GM04504 (cell line): ENCODE measurements around the gene HLF.

ENCODE experiments used
- DNase-seq: peaks from one replicate; pipeline ENCODE4 v3.0.0-alpha.2; 2012; ENCODE audit warnings: low read depth

HLF gene

DNA sequence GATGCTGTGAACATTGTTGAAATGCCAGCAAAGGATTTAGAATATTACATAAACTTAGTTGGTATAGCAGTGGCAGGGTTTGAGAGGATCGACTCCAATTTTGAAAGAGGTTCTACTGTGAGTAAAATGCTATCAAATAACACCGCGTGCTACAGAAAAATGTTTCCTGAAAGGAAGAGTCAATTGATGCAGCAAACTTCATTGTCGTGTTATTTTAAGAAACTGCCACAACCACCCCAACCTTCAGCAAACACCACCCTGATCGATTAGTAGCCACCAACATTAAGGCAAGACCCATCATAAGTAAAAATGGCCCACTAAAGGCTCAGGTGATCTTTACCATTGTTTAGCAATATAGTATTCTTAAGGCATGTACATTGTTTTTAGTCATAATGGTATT, 27.3 kb downstream of the HLF start:
- DNase-seq: no peak

DNA sequence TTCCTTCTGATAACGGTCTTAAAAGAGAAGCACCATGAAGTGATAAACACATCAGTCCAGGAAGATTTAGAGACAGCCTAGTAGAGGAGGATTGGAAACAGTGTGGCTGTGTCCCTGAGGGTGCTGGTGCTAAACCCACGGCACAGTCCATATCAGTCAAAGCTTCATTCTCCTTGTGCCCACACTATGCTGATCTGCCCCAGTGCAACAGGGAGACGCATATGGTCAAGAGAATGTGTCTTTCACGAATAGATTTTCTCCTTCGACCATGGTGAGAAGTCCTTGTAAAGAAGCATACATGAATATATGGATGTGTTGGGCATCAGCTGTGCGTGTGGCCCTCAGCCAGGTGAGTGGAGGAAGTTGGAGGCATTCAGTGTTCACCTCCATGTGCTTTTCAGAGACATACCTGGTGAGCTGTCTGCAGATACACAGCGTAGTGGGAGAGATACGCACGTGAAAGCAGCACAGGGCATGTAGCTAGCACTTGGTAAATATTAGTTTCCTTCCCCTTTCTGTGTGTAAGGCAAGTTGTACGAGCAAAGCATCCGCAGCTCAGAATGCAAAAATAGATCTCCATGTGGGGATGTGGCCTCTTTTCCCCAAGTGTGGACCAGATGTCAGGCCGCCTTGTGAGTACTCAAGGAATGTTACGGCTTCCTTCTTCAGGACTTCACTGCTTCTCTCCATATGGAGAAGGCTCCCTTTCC, 29.4 kb downstream of the HLF start:
- peak; percentile 42 for DNase-seq

DNA sequence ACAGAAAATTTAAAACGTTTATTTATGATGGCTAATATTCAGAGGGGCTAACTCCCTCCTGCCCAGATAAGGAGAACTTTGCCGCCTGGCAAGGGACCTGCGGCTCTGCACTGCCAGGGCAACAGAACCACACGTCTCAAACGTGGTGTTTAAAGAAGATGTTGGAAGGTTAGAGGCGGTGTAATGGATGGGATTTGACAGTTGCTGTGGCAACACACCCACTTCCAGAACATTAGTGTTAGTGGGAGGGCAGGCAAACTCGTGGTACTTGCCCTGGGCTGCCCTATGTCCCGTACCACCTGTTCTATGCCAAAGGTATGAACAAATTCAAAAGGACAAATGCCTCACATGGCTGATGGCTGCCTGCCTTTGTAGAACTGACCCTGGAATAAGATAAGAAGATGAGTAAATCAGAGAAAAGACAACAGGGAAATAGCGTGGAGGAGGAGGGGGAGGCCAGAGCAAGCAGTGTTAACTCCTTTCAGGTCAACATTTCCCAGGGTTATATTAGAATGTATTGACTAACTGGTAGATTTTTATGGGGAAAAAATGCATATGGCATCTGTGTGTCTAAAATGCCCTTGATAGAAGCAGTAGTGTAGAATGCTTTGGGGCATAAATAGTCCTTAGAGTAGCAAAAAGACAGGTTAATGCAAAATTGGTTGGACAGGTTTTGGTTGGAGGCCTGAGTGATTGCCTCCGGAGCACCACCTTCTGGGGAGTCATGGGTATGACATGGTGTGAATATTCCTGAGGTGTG, 30.8 kb downstream of the HLF start:
- no peak for DNase-seq

DNA sequence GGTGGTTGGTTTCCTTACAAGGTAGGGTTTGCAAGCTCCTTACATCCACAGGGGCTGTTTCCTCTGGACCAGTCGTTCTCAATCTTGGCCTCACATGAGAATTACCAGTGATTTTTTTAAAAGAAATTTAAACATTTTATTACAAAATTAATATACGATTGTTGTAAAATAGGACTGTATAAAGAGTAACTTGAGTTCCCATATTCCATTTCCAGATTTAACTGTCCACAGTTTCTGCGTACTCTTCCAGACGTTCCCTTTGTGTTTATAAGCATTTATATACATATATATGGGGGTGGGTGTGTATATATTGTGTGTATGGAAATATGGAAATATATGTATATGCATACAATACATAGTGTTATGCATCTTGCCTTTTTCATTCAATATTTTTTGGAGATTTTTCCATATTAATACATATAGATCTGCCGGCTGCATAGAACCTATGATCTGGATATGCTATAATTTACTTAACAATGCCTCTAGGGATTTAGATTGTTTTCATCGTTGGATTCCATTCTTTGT, 31.5 kb downstream of the HLF start:
- no peak for DNase-seq

DNA sequence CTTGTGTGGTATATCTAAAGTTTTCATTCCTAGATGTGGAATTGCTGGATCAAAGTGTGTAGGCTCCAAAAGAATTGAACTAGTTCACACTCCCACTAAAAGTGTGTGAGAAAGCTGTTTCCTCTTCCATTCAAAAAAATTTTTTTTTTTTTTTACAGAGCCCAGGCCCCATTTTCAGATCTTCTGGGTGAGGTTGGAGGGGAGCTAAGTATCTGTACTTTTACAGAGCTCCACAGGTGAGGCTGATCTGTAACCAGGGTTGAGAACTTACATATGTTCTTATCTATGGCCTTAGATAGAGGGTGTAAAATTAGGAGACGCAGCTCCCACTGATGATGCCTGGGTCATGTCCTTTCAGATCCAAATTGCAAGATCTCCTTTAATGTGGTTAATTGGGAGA, 31.9 kb downstream of the HLF start:
- no peak for DNase-seq

DNA sequence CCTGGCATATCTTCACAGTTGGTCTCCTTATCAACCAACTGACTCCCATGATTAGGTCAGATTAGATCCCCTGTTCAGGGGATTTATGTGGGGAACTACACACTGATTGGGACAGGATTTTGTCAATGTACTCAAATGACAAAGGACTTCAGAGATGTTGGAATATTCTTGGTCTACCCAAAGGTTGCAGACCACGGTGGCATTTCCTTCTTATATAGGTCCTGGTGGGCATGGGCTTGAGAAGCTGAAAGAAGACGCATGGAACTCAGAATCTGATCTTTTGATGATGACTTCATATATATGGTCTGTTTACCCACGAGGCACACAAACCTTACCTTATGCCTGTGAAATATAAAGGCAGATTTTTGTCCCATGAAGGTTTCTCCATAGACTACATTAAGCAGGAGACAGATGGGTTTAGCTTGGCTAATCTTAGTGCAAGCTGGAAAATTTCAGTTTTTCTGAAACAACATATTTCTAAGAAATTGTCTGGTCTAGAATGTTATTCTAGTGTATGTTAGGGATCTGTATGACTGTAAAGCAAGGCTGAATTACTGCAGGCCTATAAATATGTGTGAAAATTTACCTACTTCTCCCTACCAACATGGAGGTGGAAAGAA, 33.5 kb downstream of the HLF start:
- DNase-seq: no peak

DNA sequence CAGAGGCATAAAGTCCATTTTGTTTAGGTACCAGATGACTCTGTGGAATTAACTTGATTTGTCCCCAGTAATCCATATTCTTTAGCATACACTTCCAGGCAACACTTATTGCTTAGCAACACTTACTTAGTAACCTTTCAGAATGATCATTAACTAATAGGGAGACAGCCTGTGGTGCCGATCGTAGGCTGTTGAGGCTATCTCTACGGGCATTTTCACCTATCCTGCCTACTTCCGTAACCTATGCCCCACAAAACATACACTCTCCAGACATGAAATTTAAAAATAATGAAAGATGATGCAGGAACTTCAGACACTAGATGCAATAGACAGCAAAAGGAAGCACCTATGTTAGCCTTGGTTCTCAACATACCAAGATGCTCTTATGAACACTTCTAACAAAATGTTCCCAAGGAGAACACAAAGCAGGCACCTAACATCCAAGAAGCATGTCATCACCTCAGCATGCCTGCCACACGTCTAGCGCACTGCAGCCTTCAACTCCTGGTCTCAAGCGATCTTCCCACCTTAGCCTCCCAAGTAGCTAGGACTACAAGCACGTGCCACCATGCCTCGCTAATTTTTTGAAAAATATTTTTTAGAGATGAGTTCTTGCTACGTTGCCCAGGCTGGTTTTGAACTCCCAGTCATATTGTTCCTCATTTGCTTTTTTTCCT, 34.5 kb downstream of the HLF start:
- no peak for DNase-seq

DNA sequence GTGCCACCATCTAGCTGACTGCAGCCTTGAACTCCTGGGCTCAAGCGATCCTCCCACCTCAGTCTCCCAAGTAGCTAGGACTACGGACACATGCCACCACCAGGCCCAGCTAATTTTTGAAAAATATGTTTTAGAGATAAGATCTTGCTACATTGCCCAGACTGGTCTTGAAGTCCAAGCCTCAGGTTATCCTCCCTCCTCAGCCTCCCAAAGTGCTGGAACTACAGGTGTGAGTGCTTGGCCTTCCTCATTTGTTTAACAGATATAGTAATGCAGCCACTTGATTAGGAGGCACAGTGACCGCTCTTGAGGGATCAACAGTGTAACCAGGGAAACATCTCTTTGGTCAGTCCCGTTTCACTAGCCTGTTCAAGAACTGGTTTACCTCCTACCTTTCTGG, 35.1 kb downstream of the HLF start:
- DNase-seq: no peak

DNA sequence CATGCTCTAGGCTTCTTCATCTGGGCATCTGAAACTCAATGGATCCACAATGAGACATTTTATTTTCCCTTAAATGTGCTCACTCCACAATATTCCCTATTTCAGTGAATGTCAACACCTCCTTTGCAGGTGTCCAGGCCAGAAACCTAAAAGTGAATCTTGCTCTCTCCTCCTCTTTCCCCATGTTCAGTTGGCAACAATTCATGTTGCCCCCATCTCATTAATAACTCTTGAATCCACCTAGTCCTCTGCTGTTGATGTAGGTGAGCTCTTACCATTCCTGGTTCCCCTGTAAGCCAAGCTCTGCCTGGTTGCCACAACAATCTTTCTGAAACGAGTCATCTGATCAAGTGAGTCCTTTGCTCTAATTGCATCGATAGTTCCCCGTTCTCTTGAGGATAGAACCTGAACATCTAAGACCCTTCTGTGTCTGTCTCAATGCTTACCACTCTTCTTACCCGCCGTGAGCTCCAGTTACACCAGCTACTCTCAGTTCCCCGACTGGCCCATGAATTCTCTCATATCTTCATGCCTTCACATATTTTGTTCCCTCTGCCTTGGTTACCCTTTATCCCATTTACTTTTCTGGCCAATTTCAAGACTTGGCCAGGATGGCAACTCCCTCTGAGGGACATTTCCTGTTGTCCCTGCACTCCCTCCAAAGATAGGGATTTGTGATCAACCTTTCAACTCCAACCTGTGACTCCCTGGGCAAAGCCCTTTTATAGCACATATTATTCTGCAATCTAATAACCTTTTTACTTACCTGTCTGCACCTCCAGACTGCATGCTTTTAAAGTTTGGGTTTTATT, 35.9 kb downstream of the HLF start:
- no peak for DNase-seq

DNA sequence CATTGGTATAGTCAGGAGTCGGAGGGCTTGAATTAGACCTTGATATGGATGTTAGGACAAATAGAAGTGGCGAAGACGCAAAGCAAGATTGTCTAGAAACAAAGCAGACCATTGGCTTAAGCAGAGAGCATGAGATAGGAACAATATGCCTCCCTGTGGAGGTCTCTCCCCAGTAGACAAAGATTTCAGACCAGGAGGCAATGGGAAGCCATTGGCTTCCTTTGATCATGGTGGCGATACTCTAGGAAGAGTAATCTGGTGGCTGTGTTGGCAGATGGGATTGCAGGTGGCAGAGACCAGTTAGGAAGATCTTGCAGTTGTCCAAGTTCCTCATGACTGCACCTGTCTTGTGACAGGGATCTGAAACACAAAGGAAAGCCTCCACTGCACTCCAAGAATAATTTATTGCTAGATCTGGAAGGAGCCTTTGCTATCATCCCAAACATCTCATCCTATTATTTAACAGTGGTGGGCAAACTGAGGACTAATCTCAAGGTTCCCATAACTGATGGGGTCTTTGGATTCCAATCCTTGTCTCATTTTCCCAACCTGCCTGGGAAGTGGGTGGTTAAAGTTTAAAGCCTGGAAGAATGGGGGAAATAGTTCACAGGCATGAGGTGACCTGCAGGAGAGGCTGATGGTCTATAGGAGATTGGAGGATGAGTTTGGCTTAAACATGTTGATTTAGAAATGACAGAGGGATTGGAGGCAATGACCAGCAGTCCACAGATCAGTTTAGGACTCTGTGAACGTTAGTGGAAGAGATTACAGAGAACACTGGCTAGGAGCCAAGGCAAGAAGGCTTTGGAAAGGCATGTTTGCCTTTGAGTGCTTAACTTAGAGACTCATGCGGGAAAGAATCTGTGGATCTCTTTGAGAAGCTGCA, 37.0 kb downstream of the HLF start:
- no peak for DNase-seq

DNA sequence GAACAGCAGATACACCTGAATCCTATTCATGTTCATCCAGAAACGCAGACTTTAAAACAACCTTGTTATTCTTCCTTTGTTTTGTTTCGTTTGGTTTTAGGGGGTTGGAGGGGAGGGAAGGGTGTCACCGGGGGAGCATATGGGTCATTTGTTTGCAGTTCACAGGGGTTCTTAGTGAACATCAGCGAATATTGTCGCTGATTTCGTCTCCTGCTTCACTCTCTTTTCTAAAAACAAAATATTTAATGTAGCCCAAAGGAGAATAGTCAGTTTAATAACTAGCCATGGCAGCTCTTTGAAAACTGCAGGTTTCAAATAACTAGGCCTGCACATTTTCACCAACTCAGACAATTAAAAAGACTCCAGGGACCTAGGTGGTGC, 37.6 kb downstream of the HLF start:
- DNase-seq: no peak

DNA sequence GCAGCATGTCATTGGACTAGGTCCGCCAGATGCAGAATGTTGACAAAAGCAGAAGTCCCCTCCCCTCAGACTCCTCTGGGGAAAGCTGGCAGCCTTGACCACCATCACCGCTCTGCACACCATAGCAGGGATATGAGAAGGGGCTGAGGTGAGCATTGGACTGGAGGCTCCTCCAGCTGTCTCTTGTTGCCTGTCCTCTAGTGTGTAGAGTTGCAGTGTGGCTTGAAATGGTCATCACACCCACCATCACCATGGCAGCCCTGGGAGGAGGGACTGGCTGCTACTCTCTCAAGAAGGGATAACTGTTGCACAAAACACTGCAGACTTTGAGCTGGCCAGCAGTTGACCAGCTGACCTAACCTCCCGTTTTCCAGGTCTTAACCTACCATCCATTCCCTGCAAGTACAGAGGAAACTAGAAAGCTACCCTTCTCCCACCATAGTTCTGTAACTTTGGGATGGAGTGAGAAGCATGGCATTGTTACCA, 38.3 kb downstream of the HLF start:
- DNase-seq: no peak

DNA sequence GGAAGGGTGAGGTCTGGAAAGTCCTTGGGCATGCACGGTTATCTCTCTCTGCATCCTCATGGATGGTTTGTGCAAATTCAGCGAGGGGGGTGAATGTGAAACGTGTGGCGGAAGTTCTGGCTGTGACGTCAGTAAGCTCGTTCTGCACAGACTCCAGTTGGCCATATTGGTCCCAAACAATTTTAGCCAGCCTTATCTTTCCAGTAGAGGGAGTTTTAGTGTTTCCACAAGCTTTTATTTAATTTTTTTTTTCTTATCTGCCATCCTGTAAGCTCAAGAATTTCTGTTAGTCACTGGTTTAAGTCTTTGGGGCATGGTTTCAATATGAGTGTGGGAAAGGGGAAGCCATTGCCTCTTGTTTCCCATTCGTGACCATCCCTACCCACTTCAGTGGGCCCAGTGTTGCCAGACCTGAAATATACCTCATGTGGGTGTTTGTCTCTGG, 39.0 kb downstream of the HLF start:
- DNase-seq: no peak

DNA sequence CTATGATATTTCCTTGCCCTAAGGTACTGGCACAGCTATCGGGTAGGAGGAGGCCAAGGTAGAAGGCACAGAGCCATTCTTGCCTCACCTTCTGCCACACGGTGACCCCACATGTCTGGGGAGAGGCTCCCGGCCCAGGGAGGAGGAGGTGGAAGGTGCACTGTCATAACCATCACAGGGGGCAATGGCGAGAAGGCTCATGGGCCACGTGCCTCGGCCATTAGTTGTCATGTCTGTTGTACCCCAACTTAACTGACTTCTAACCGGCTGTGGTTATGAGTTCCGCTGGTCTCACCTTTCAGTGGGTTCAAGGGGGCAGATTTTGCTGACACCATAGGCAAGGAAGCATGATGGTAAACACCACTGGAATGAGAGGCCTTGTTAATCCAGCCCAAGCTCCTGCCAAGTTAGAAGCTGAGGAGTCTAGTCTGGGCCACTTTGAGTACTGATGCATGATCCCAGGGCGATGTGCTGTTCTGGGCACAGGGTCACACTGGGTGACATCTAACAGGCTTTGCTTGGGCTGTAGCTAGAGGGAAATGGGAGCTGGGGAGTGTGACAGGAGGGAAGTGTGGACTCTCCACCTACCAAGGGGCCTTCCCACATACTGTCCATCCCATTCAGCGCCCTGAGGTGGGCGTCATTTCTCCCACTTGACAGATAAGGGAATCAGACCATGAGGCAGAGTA, 39.6 kb downstream of the HLF start:
- DNase-seq: no peak

DNA sequence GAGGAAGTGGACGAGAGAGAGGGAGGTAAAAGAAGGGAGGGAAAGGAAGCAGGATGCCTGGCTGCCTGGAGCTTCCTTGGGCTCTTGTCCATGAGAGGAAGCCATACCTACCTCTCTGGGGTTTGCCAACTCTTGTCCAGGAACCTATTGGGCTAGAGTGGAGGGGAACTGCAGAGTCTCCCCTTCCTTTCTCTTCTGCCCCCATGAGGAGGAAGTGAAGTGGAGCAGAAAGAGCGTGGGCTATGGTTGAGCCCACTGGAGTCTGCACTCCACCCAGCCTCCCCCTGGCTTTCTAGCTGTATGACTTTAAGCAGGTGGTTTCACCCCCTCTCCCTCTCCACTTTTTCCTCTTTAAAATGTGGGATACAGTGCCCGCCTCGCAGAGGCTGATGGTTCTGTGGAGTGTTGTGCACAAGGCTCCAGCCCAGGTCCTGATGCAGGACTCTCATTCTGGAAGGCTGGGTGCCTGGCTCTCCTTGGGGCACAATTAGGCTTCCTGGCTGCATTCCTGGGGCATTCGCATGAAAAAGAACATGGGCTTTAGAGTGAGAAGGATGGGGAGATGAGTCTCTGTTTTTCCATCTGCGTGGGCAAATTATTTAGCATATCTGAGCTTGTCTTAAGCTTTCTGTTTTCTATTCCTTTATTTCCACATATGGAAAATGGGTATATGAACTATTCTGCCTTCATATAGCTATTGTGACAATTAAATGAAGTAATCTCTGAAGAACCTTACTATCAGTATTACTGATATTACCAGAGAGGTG, 40.7 kb downstream of the HLF start:
- no peak for DNase-seq

DNA sequence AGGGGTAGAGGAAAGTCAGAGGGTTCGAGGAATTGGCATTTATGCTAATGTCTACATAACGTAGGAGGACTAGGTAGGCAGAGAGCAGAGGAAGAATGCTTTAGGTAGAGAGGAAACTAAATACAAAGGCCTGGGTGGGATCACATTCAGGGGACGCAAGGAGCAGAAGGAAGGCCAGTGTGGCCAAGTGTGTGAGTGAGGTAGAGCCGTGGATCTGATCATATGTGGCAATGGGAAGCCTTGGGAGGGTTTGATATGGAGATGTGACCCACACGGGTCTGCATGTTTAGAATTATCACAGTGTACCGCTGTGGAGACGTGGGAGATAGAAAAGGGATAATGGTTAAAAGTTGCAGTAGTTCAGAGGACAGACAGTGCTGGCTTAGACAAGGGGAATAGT, 43.1 kb downstream of the HLF start:
- no peak for DNase-seq

DNA sequence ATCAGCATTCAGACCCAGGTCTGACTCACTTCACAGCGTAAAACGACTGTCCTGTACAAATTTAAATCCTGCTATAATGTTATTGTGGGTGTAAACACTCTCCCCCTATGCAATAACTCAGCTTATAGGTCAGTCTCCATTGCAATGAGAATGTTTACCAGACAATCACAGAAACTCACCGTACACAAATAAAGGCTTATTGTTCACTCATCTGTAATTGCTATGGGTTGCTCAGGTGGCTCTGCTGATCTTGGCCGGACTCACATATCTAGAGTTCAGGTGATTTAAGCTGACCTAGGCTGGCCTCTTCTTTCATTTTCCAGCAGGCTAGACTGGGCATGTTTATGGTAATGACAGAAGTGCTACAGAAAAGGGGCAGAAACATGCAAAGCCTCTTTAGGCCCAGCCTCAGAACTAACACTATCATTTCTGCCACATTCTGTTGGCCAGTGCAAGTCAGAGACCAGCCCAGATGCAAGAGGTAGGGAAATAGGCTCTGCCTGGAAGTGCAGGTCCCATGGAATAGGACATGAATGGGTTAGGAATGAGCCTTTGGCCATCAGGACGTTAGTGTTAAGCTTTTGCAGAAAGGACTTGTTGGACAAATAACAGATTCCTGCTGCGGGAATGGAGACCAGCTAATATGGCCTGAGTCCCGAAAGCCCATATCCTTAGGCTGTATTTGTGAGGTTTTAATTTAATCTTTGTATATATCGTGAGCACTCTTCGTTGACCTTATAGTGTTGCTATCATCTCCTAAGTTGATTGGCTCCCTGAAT, 44.0 kb downstream of the HLF start:
- DNase-seq: no peak

DNA sequence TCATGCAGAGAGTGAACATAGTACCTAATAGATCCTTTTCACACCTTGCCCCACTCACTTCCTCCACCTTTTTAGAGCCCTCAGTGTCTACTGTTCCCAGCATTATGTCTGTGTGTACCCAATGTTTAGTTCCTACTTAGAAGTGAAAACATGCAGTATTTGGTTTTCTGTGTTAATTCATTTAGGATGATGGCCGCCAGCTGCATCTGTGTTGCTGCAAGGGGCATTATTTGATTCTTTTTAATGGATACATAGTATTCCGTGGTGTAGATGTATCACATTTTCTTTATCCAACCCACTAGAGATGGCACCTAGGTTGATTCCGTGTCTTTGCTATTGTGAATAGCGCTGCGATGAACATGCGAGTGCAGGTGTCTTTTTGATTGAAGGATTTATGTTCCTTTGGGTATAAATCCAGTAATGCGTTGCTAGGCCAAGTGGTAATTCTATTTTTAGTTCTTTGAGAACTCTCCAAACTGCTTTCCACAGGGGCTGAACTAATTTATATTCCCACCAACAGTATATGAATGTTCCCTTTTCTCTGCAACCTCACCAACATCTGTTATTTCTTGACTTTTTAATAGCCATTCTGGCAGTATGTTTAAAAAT, 47.1 kb downstream of the HLF start:
- DNase-seq: no peak
